Measurements from ENCODE around the gene CD164. TPM values are rescaled to one million over a fixed set of nuclear protein-coding genes. Genes with fewer than 3 reads are reported as not detected.

Gene CD164
- total and polyA plus RNA-seq, 2 of the 13 experiments (the other 11 are each of a cell fraction or from before 2014, with no cell fraction given): 222 to 293 TPM

DNA sequence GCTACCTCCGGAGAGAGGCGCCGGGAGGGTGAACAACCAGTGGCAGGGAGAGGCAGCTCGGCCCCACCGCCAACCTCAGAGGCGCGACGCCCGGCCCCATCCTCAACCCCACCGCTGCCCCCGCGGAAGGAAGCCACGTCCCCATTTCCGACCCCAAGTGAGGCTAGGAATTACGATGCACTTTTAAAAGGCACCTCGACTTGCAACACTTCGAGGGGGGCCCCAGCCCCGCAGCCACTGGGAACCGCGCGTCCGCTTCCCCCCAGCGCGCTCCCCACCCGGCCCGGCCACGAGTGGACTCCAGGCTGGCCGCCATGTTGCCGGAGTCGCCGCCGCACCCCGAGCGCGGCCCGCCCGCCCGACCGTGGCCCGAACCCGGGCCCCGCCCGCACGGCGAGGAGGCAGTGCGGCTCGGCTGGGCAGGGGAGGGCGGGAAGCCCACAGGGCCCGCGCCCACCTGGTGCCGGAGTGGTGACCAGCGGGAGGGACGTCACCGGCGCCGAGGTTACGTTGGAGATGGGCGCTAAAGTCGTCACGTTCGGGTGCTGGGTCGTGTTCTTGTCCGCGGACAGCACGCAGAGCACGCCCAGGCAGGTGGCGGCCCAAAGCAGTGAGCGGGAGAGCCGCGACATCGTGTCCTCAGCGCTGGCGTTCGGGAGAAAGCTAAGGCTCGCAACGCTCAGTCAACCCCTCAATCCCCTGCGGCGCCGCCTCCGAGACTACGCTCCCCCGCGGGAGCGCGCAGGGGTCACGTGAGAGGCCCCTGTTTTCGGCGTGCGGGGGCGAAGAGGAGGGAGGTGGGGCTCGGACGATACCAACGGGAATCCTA is at the start of gene CD164 (continued):
- TF ChIP-seq, protein P1, sequence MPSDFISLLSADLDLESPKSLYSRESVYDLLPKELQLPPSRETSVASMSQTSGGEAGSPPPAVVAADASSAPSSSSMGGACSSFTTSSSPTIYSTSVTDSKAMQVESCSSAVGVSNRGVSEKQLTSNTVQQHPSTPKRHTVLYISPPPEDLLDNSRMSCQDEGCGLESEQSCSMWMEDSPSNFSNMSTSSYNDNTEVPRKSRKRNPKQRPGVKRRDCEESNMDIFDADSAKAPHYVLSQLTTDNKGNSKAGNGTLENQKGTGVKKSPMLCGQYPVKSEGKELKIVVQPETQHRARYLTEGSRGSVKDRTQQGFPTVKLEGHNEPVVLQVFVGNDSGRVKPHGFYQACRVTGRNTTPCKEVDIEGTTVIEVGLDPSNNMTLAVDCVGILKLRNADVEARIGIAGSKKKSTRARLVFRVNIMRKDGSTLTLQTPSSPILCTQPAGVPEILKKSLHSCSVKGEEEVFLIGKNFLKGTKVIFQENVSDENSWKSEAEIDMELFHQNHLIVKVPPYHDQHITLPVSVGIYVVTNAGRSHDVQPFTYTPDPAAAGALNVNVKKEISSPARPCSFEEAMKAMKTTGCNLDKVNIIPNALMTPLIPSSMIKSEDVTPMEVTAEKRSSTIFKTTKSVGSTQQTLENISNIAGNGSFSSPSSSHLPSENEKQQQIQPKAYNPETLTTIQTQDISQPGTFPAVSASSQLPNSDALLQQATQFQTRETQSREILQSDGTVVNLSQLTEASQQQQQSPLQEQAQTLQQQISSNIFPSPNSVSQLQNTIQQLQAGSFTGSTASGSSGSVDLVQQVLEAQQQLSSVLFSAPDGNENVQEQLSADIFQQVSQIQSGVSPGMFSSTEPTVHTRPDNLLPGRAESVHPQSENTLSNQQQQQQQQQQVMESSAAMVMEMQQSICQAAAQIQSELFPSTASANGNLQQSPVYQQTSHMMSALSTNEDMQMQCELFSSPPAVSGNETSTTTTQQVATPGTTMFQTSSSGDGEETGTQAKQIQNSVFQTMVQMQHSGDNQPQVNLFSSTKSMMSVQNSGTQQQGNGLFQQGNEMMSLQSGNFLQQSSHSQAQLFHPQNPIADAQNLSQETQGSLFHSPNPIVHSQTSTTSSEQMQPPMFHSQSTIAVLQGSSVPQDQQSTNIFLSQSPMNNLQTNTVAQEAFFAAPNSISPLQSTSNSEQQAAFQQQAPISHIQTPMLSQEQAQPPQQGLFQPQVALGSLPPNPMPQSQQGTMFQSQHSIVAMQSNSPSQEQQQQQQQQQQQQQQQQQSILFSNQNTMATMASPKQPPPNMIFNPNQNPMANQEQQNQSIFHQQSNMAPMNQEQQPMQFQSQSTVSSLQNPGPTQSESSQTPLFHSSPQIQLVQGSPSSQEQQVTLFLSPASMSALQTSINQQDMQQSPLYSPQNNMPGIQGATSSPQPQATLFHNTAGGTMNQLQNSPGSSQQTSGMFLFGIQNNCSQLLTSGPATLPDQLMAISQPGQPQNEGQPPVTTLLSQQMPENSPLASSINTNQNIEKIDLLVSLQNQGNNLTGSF (CRISPR knock-in tag; IDR thresholded peaks at IDR 0.05): no peak
- no peak for TF ChIP-seq SNAI1 (CRISPR knock-in tag; IDR thresholded peaks at IDR 0.05; ENCODE audit: borderline replicate concordance)
- TF ChIP-seq JARID2 (CRISPR knock-in tag; IDR thresholded peaks at IDR 0.05; ENCODE audit: insufficient replicate concordance): no peak
- no peak for TF ChIP-seq EP300 (IDR thresholded peaks at IDR 0.05; ENCODE audit: low read depth in 2 of 2, low read length in 2 of 2)
- peak; percentile 54; the same call in 1 of the 2 replicates for TF ChIP-seq EP300 (CRISPR knock-in tag; IDR thresholded peaks at IDR 0.05; ENCODE audit: borderline replicate concordance)
- TF ChIP-seq, protein P2, sequence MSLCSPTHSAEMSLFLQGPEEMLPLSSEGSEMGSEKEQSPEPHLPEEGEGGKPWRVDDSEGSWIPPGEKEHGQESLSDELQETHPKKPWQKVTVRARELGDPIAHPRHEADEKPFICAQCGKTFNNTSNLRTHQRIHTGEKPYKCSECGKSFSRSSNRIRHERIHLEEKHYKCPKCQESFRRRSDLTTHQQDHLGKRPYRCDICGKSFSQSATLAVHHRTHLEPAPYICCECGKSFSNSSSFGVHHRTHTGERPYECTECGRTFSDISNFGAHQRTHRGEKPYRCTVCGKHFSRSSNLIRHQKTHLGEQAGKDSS (CRISPR knock-in tag; IDR thresholded peaks at IDR 0.05; ENCODE audit: borderline replicate concordance, low read depth): no peak
- TF ChIP-seq ZBTB38 (CRISPR knock-in tag; IDR thresholded peaks at IDR 0.05): no peak; the same call in 1 of the 2 replicates
- TF ChIP-seq ZFX (CRISPR knock-in tag; IDR thresholded peaks at IDR 0.05; ENCODE audit: low read depth): peak; percentile 74
- no peak for TF ChIP-seq ZNF274 (CRISPR knock-in tag; IDR thresholded peaks at IDR 0.05)
- TF ChIP-seq, protein P3, sequence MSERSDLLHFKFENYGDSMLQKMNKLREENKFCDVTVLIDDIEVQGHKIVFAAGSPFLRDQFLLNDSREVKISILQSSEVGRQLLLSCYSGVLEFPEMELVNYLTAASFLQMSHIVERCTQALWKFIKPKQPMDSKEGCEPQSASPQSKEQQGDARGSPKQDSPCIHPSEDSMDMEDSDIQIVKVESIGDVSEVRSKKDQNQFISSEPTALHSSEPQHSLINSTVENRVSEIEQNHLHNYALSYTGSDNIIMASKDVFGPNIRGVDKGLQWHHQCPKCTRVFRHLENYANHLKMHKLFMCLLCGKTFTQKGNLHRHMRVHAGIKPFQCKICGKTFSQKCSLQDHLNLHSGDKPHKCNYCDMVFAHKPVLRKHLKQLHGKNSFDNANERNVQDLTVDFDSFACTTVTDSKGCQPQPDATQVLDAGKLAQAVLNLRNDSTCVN (CRISPR knock-in tag; IDR thresholded peaks at IDR 0.05; ENCODE audit: borderline replicate concordance): peak; percentile 57; the same call in 1 of the 2 replicates
- no peak for TF ChIP-seq MTF1 (CRISPR knock-in tag; IDR thresholded peaks at IDR 0.05)
- no peak for TF ChIP-seq MZF1 (CRISPR knock-in tag; IDR thresholded peaks at IDR 0.05; ENCODE audit: borderline replicate concordance)
- TF ChIP-seq ZNF232 (CRISPR knock-in tag; IDR thresholded peaks at IDR 0.05; ENCODE audit: borderline replicate concordance): peak; percentile 50; the same call in 1 of the 2 replicates
- no peak for TF ChIP-seq ZNF230 (CRISPR knock-in tag; IDR thresholded peaks at IDR 0.05)
- no peak for TF ChIP-seq SIX1 (CRISPR knock-in tag; IDR thresholded peaks at IDR 0.05; ENCODE audit: borderline replicate concordance)
- peak; percentile 71 for TF ChIP-seq CREB1 (IDR thresholded peaks at IDR 0.05)
- TF ChIP-seq CREB1 (CRISPR knock-in tag; IDR thresholded peaks at IDR 0.05): peak; percentile 31; the same call in 1 of the 2 replicates
- TF ChIP-seq ZNF629 (CRISPR knock-in tag; conservative IDR thresholded peaks at IDR 0.05): no peak; the same call in 1 of the 2 replicates
- no peak for TF ChIP-seq ZSCAN22 (CRISPR knock-in tag; IDR thresholded peaks at IDR 0.05)
- no peak for TF ChIP-seq E2F2 (CRISPR knock-in tag; IDR thresholded peaks at IDR 0.05; ENCODE audit: borderline replicate concordance)
- no peak for TF ChIP-seq PRPF4 (IDR thresholded peaks at IDR 0.05; ENCODE audit: low read depth, low read length, poor library complexity, severe bottlenecking)

Measured in HepG2 (cell line).